Right lobe of liver (tissue), 4 donors: Measurements from ENCODE around the gene TMED1.

ENCODE experiments used
- CTCF ChIP-seq, 4 donors: fragments of 200-600 bp in 3 of 4; fragments of 450-650 bp in 1 of 4; IDR thresholded peaks; one replicate each; pipeline versions ENCODE4 v1.5.1 to v1.8.0; 2016 to 2022; ENCODE audit warnings: antibody characterized with exemption in 4 of 4, mild to moderate bottlenecking in 2 of 4
- POLR2A ChIP-seq: fragments of 450-650 bp; IDR thresholded peaks from one replicate; pipeline ENCODE4 v1.6.1; 2017; ENCODE audit warnings: antibody characterized with exemption, mild to moderate bottlenecking
- donor health status: DM: no; HTN: no; CAD: no.
- donor health status: DM: no; HTN: no; CAD: no.
- donor health status: DM: no; HTN: yes; CAD: no.

- no peak for TF ChIP-seq POLR2A
- TF ChIP-seq CTCF (IDR thresholded peaks at IDR 0.05), result no peak
Measured at GRCh38 chr19:10830370-10830769, 5.6 kb downstream of the TMED1 start.
